NB4 (cell line): Measurements from ENCODE around the gene SRBD1.

ENCODE experiments used
- CTCF ChIP-seq: IDR thresholded peaks from one replicate; pipeline ENCODE4 v1.5.1; 2012; ENCODE audit warnings: low read depth, low read length
- MAX ChIP-seq: IDR thresholded peaks from 2 replicates; pipeline ENCODE4 v1.6.1; 2011; ENCODE audit warnings: low read depth, low read length
- MYC ChIP-seq: IDR thresholded peaks from 2 replicates; pipeline ENCODE4 v1.6.1; 2011; ENCODE audit warnings: low read depth, low read length
- POLR2A ChIP-seq: IDR thresholded peaks from 2 replicates; pipeline ENCODE4 v1.6.1; 2011; ENCODE audit warnings: mild to moderate bottlenecking; ENCODE audit not compliant: insufficient read length; ENCODE audit errors: extremely low read depth

GRCh38 chr2:45388541-45389100, 222.4 kb downstream of the SRBD1 start:
- no peak for TF ChIP-seq POLR2A
- TF ChIP-seq CTCF: no peak
- TF ChIP-seq MAX: no peak
- no peak for TF ChIP-seq MYC
